ENCODE data around the gene ELL2.

ELL2 gene

DNA sequence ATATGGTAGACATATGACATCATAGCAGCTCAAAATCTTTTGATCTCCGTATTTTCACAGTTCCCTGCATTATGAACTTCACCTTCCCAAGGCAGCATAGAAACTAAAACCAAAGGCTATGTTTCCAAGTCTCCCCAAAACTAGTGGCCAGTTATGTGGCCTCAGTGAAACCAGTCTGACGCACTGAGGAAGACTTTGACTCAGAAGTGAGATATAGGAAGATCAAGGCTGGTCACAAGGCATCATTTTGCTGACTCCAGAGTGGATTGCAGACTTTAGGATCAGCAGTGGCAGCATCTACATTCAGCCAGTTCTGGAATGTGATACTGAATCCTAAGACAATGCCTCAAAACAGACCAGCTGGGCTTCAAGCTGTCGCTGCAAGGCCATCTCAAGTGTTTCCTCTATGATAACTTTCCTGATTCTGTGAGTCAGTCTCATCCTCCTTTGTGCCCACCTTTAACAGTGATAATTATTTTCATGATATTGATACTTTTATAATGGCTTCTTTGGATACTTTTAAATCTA is 34.4 kb upstream of the ELL2 start:
- H3K4me1 ChIP-seq (ENCODE audit: control insufficient read depth, insufficient read depth, low read length), result no peaks in the 10 kb centered on the region
- H3K27me3 ChIP-seq (ENCODE audit: control insufficient read depth, insufficient read depth, low read length, poor library complexity, severe bottlenecking), result no peaks in the 10 kb centered on the region
- H3K9me3 ChIP-seq (ENCODE audit: control insufficient read depth, low read length), result peaks cover 2% of the 10 kb centered on the region
- no peak overlapping the region for H3K4me3 ChIP-seq (ENCODE audit: insufficient read depth, low read depth, low read length)
- H3K27ac ChIP-seq (ENCODE audit: insufficient read depth, low read depth, low read length, poor library complexity, severe bottlenecking), result no peak overlapping the region
- no peaks in the 10 kb centered on the region for H3K36me3 ChIP-seq (ENCODE audit: control insufficient read depth, insufficient read depth, low read length)
- WGBS, 2 experiments, result 82 to 86% methylated on average over 3 of the region's 3 CpGs

DNA sequence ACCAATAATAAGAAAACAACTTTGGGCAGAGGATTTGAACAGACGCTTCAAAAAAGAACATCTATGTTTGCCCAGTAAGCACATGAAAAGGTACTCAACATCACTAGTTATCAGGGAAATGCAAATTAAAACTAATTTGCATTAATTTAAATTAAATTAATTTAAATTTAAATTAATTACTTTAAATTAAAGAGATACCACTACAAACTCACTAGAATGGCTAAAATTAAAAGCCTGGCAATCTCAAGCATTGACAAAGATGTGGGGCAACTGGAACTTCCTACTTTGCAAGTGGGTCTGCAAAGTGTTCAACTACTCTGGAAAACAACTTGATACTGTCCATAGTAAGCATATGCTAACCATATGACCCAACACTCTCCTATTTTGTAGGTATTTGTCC is 32.1 kb upstream of the ELL2 start:
- Histone ChIP-seq H3K9me3 (ENCODE audit: control insufficient read depth, low read length) (peaks cover 2% of the 10 kb centered on the region), H3K27me3 (ENCODE audit: control insufficient read depth, insufficient read depth, low read length, poor library complexity, severe bottlenecking) (no peaks in the 10 kb centered on the region), H3K4me1 (ENCODE audit: control insufficient read depth, insufficient read depth, low read length) (no peaks in the 10 kb centered on the region), H3K36me3 (ENCODE audit: control insufficient read depth, insufficient read depth, low read length) (no peaks in the 10 kb centered on the region), H3K27ac (ENCODE audit: insufficient read depth, low read depth, low read length, poor library complexity, severe bottlenecking) (no peak overlapping the region), H3K4me3 (ENCODE audit: insufficient read depth, low read depth, low read length) (no peak overlapping the region)
- WGBS, 2 experiments, result 94 to 100% methylated on average over 1 of the region's 1 CpG

DNA sequence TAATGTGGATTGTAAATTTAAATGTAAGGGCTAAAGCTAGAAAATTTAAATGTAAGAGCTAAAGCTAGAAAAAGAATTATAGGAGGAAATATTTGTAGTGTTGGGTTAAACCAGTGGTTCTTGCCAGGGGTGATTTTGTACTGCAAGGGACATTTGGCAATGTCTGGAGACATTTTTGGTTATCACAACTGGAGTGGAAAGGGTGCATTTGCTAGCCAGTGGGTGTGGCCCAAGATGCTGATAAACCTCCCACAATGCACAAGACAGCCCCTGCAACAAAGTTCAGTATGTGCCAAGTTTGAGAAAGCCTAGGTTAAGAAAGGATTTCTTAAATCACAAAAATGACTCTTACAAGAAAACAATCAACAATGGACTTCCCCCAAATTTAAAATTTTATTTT is 31.6 kb upstream of the ELL2 start:
- Histone ChIP-seq H3K4me3 (ENCODE audit: insufficient read depth, low read depth, low read length) (no peak overlapping the region), H3K36me3 (ENCODE audit: control insufficient read depth, insufficient read depth, low read length) (no peaks in the 10 kb centered on the region), H3K9me3 (ENCODE audit: control insufficient read depth, low read length) (peaks cover under 1% of the 10 kb centered on the region), H3K27ac (ENCODE audit: insufficient read depth, low read depth, low read length, poor library complexity, severe bottlenecking) (no peak overlapping the region), H3K27me3 (ENCODE audit: control insufficient read depth, insufficient read depth, low read length, poor library complexity, severe bottlenecking) (no peaks in the 10 kb centered on the region), H3K4me1 (ENCODE audit: control insufficient read depth, insufficient read depth, low read length) (no peaks in the 10 kb centered on the region)

DNA sequence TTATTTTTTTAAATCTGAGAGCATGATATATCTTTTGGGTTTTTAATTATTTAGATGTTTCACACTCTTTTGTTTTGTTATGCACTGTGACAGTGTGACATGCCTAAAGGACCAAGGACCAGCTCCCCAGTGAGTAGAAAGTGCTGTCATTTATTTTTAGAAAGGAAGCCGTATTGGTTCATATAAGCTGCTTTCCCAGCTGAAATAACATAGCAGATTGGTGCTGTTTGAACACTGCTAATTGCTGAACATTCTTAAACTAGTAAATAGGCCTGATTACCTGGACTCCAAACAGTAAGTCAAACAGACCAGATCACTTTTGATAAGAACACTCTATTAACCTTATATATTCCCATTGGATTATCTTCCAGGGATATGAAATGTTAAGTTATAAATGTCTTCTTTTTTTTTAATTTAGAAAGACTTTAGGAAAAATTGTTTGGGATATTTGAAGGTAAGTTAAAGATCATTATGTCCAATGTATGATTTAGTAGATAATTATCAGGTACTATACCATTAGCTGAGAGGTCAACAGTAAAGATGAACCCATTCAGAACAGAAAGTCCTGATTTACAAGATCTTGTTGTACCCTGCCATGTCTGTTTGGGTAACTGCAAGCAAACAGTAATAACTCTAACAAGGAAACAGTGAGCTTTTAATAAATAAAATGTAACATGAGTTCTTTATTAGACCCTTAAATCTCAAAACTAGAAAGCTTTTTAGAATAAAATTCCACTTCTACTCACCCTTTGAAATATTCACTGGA is 27.8 kb upstream of the ELL2 start:
- H3K36me3 ChIP-seq (ENCODE audit: control insufficient read depth, insufficient read depth, low read length), result no peaks in the 10 kb centered on the region
- H3K27ac ChIP-seq (ENCODE audit: insufficient read depth, low read depth, low read length, poor library complexity, severe bottlenecking), result no peak overlapping the region
- WGBS, 2 experiments, result 81 to 94% methylated on average over 1 of the region's 1 CpG
- H3K4me3 ChIP-seq (ENCODE audit: insufficient read depth, low read depth, low read length), result no peak overlapping the region
- no peaks in the 10 kb centered on the region for H3K27me3 ChIP-seq (ENCODE audit: control insufficient read depth, insufficient read depth, low read length, poor library complexity, severe bottlenecking)
- H3K4me1 ChIP-seq (ENCODE audit: control insufficient read depth, insufficient read depth, low read length), result no peaks in the 10 kb centered on the region
- H3K9me3 ChIP-seq (ENCODE audit: control insufficient read depth, low read length), result no peaks in the 10 kb centered on the region

DNA sequence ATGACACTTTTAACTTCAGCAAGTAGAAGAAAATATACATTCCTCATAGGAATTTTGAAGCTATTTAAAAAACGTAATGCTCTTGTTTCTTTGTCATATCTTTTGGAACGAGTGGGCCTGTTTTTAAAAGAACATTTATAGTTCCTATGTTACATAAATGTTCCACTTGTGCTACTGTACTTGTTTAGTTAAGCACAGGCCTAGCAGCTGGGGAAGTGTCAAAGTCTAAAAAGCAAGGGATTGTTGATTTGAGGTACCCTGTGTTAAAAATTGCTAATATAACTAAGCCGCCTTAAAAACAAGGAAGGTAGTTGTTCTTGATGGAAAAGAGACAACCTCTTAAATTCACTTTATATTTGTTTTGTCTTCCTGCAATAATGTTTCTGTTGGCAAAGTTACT is 27.2 kb upstream of the ELL2 start:
- Histone ChIP-seq H3K4me3 (ENCODE audit: insufficient read depth, low read depth, low read length) (no peak overlapping the region), H3K27me3 (ENCODE audit: control insufficient read depth, insufficient read depth, low read length, poor library complexity, severe bottlenecking) (no peaks in the 10 kb centered on the region), H3K9me3 (ENCODE audit: control insufficient read depth, low read length) (no peaks in the 10 kb centered on the region), H3K4me1 (ENCODE audit: control insufficient read depth, insufficient read depth, low read length) (no peaks in the 10 kb centered on the region), H3K36me3 (ENCODE audit: control insufficient read depth, insufficient read depth, low read length) (no peaks in the 10 kb centered on the region), H3K27ac (ENCODE audit: insufficient read depth, low read depth, low read length, poor library complexity, severe bottlenecking) (no peak overlapping the region)
- 93% methylated on average over 3 of the region's 3 CpGs; no CpG with 5 or more reads in 1 of the 2 experiments for WGBS, 2 experiments

DNA sequence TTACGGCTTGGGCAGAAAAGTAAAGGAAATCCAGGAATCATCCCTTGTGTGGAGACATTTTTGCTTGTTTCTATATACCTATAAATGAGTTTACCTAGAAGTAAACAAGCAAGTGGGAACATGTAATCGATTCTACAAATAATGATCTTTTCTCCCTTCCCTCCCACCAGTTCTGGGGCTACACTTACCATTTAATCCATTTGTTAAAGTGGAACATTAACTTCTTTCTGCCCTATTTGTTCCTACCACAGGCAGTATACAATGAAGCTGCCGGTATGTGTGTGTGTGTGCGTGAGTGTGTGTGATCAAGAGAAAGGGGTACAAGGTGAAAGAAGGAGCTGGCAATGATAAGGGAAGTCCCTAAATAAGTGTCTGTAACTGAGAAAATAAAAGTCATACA is 26.4 kb upstream of the ELL2 start:
- Histone ChIP-seq H3K36me3 (ENCODE audit: control insufficient read depth, insufficient read depth, low read length) (no peaks in the 10 kb centered on the region), H3K4me1 (ENCODE audit: control insufficient read depth, insufficient read depth, low read length) (no peaks in the 10 kb centered on the region), H3K27me3 (ENCODE audit: control insufficient read depth, insufficient read depth, low read length, poor library complexity, severe bottlenecking) (no peaks in the 10 kb centered on the region), H3K4me3 (ENCODE audit: insufficient read depth, low read depth, low read length) (no peak overlapping the region), H3K27ac (ENCODE audit: insufficient read depth, low read depth, low read length, poor library complexity, severe bottlenecking) (no peak overlapping the region), H3K9me3 (ENCODE audit: control insufficient read depth, low read length) (no peaks in the 10 kb centered on the region)
- 88 to 93% methylated on average over 4 of the region's 4 CpGs for WGBS, 2 experiments

DNA sequence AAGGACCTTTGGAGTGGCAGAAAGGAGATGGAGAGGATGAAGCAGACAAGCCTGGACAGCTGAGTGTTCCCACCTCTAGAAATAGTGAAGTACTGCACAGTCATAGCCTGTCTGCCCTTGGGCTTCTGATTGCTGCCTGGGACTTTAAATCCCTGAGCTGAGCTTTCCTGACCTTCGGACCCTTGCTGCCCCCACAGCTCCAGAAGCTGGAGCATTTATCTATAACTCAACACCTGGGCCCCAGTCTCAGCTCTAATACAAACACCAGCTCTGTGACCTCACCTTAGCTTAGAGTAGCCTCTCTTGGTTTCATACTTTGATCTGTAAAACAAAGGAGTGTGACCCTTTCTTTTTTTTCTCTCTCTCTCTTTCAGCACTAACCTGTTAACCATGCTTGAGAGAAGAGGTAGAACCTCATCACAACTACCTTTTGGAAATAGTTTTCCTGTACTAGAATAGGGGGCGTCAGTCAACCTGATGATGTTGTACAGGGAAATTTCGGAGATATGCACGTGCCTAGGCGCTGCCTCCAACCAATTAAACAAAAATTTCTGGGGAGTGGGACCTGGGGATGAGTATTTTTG is 25.4 kb upstream of the ELL2 start:
- no peak overlapping the region for H3K4me3 ChIP-seq (ENCODE audit: insufficient read depth, low read depth, low read length)
- no peaks in the 10 kb centered on the region for H3K9me3 ChIP-seq (ENCODE audit: control insufficient read depth, low read length)
- H3K27me3 ChIP-seq (ENCODE audit: control insufficient read depth, insufficient read depth, low read length, poor library complexity, severe bottlenecking), result no peaks in the 10 kb centered on the region
- no peak overlapping the region for H3K27ac ChIP-seq (ENCODE audit: insufficient read depth, low read depth, low read length, poor library complexity, severe bottlenecking)
- 93 to 96% methylated on average over 5 of the region's 5 CpGs for WGBS, 2 experiments
- no peaks in the 10 kb centered on the region for H3K36me3 ChIP-seq (ENCODE audit: control insufficient read depth, insufficient read depth, low read length)
- H3K4me1 ChIP-seq (ENCODE audit: control insufficient read depth, insufficient read depth, low read length), result no peaks in the 10 kb centered on the region

DNA sequence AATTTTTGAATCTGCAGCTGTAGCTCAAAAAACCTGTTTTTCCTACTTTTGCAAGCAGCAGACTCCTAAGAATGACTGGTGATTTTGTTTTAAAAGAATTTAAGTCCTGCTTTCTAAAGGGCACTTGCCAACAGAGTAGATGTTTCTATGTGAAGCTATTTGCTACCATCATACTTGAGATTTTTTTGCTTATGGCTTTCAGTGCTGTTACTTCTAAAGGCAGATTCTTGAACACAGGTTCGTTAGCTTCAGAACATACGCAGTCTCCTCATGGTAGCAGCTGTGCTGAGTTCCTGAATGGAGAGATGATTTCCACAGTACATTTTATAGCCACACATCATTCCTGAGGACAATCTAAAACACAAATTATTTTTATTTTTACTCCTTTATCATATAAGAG is 24.4 kb upstream of the ELL2 start:
- Histone ChIP-seq H3K9me3 (ENCODE audit: control insufficient read depth, low read length) (no peaks in the 10 kb centered on the region), H3K4me3 (ENCODE audit: insufficient read depth, low read depth, low read length) (no peak overlapping the region), H3K27ac (ENCODE audit: insufficient read depth, low read depth, low read length, poor library complexity, severe bottlenecking) (no peak overlapping the region), H3K4me1 (ENCODE audit: control insufficient read depth, insufficient read depth, low read length) (no peaks in the 10 kb centered on the region), H3K36me3 (ENCODE audit: control insufficient read depth, insufficient read depth, low read length) (no peaks in the 10 kb centered on the region), H3K27me3 (ENCODE audit: control insufficient read depth, insufficient read depth, low read length, poor library complexity, severe bottlenecking) (no peaks in the 10 kb centered on the region)
- 97 to 100% methylated on average over 2 of the region's 2 CpGs for WGBS, 2 experiments

DNA sequence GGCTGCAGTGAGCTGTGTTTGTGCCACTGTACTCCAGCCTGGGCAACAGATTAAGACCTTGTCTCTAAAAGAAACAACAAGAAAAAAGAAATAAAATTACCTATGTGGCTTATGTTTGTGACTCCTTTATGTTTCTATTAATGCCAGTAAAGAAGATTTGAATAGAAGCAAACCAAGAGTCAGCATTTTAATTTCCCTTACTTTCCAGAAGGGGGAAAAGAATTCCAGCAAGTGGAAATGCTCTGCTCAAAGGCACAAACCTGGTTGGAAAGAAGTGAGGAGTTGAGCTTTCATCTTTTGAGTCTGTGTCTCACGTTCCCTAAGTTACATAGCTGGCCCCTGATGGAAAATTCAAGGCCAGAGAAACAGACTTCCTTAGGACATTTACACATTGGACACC is 23.6 kb upstream of the ELL2 start:
- 84 to 85% methylated on average over 1 of the region's 1 CpG for WGBS, 2 experiments
- no peaks in the 10 kb centered on the region for H3K27me3 ChIP-seq (ENCODE audit: control insufficient read depth, insufficient read depth, low read length, poor library complexity, severe bottlenecking)
- no peaks in the 10 kb centered on the region for H3K4me1 ChIP-seq (ENCODE audit: control insufficient read depth, insufficient read depth, low read length)
- H3K36me3 ChIP-seq (ENCODE audit: control insufficient read depth, insufficient read depth, low read length), result no peaks in the 10 kb centered on the region
- no peaks in the 10 kb centered on the region for H3K9me3 ChIP-seq (ENCODE audit: control insufficient read depth, low read length)
- no peak overlapping the region for H3K4me3 ChIP-seq (ENCODE audit: insufficient read depth, low read depth, low read length)
- H3K27ac ChIP-seq (ENCODE audit: insufficient read depth, low read depth, low read length, poor library complexity, severe bottlenecking), result no peak overlapping the region

DNA sequence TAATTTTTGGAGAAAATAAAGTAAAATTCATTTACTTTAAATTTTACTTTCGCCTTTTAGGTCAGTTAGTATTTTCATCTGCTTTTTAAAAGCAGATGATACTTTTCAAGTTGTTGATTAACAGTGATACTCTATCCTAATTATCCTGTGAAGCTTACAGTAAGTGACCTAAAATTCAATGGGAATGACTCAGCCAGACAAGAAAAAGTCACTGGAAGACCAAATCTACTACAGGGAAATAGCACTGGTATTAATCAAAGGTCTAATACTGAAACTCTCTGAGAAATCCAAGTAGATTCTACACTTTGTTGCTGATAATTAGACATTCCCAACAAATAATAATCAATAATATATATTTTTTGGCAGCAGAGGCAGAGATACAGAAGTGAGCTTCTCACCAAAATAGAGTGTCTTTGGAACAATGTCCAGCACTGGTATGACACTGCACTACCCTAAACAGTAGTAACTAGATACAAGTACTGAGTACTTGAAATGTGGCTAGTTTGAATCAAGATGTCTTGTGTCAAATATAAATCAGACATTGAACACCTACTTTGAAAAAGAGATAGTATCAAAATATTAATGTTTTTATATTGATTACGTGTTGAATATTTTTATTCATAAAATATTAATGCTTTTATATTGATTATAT is 22.8 kb upstream of the ELL2 start:
- WGBS, 2 experiments, result no CpG with 5 or more reads among the region's 2 CpGs
- H3K27me3 ChIP-seq (ENCODE audit: control insufficient read depth, insufficient read depth, low read length, poor library complexity, severe bottlenecking), result no peaks in the 10 kb centered on the region
- no peak overlapping the region for H3K4me3 ChIP-seq (ENCODE audit: insufficient read depth, low read depth, low read length)
- no peaks in the 10 kb centered on the region for H3K4me1 ChIP-seq (ENCODE audit: control insufficient read depth, insufficient read depth, low read length)
- no peaks in the 10 kb centered on the region for H3K36me3 ChIP-seq (ENCODE audit: control insufficient read depth, insufficient read depth, low read length)
- H3K9me3 ChIP-seq (ENCODE audit: control insufficient read depth, low read length), result no peaks in the 10 kb centered on the region
- no peak overlapping the region for H3K27ac ChIP-seq (ENCODE audit: insufficient read depth, low read depth, low read length, poor library complexity, severe bottlenecking)

Measured in ectodermal cell (in vitro differentiated cells).